Adrenal gland (tissue), 5 donors: ENCODE data around the gene NLRC5.
"Not testable (repeated sequence)": the region's sequence is repeated elsewhere in the genome, so short reads cannot be mapped to it uniquely, and the experiment has no call there.

Experiments used
- POLR2A ChIP-seq, 2 donors: fragments of 450-650 bp; IDR thresholded peaks; one replicate each; pipeline ENCODE4 v1.6.1; 2017; ENCODE audit warnings: antibody characterized with exemption in 2 of 2, mild to moderate bottlenecking in 2 of 2, moderate library complexity in 1 of 2
- TF ChIP-seq, protein P1 (sequence below), 6 experiments: fragments of 450-650 bp in 4 of 6; fragments of 200-600 bp in 2 of 6; sonication (generic) in 1 of 6; IDR thresholded peaks; 1 replicate in 5 of 6; 2 replicates in 1 of 6; pipeline versions ENCODE4 v1.5.1 to v1.8.0; 2016 to 2021; ENCODE audit warnings: antibody characterized with exemption in 6 of 6, mild to moderate bottlenecking in 2 of 6, moderate library complexity in 1 of 6
- donor health status: DM: no; HTN: no; CAD: no.

DNA sequence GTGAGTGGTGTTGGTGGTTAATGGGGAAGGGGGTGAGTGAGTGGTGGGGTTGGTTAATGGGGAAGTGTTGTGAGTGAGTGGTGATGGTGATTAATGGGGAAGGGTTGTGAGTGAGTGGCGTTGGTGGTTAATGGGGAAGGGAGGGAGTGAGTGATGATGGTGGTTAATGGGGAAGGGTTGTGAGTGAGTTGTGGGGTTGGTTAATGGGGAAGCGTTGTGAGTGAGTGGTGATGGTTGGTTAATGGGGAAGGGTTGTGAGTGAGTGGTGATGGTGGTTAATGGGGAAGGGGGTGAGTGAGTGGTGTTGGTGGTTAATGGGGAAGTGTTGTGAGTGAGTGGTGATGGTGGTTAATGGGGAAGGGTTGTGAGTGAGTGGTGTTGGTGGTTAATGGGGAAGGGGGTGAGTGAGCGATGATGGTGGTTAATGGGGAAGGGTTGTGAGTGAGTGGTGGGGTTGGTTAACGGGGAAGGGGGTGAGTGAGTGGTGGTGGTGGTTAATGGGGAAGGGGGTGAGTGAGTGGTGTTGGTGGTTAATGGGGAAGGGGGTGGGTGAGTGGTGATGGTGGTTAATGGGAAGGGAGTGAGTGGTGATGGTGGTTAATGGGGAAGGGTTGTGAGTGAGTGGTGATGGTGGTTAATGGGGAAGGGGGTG, 81.8 kb downstream of the NLRC5 start:
- TF ChIP-seq, protein P1, sequence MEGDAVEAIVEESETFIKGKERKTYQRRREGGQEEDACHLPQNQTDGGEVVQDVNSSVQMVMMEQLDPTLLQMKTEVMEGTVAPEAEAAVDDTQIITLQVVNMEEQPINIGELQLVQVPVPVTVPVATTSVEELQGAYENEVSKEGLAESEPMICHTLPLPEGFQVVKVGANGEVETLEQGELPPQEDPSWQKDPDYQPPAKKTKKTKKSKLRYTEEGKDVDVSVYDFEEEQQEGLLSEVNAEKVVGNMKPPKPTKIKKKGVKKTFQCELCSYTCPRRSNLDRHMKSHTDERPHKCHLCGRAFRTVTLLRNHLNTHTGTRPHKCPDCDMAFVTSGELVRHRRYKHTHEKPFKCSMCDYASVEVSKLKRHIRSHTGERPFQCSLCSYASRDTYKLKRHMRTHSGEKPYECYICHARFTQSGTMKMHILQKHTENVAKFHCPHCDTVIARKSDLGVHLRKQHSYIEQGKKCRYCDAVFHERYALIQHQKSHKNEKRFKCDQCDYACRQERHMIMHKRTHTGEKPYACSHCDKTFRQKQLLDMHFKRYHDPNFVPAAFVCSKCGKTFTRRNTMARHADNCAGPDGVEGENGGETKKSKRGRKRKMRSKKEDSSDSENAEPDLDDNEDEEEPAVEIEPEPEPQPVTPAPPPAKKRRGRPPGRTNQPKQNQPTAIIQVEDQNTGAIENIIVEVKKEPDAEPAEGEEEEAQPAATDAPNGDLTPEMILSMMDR (IDR thresholded peaks at IDR 0.05) = not testable (repeated sequence)
- TF ChIP-seq POLR2A (IDR thresholded peaks at IDR 0.05) = not testable (repeated sequence)
